ENCODE data around the gene OR2C1.
A peak's percentile ranks its signal among the peaks of the same experiment; 100 is the strongest.

The OR2C1 gene

GRCh38 chr16:3347586-3347985 lies 8.1 kb upstream of the OR2C1 start:
- Histone ChIP-seq H3K36me3 (replicated peaks; ENCODE audit: insufficient read depth, low read length) (no peaks in the 10 kb centered on the region), H3K9ac (ENCODE audit: low read length) (no peak overlapping the region), H3K4me2 (ENCODE audit: low read depth, low read length) (peak overlapping the region; percentile 32; the same call in 1 of the 2 replicates), H3F3A (ENCODE audit: insufficient read depth, low read length) (peaks cover 23% of the 10 kb centered on the region), H3K9me2 (replicated peaks; ENCODE audit: insufficient read depth, low read length) (no peaks in the 10 kb centered on the region), H3K9me3 (replicated peaks; ENCODE audit: insufficient read depth, low read length) (no peaks in the 10 kb centered on the region), H4K20me1 (ENCODE audit: insufficient read depth, low read length) (no peaks in the 10 kb centered on the region), H3K4me3 (ENCODE audit: low read length) (no peak overlapping the region), H3K79me2 (ENCODE audit: low read length) (no peaks in the 10 kb centered on the region), H3K27me3 (replicated peaks; ENCODE audit: insufficient read depth, low read length) (no peaks in the 10 kb centered on the region), H3K4me1 (ENCODE audit: low read length) (peaks cover 23% of the 10 kb centered on the region), H2AFZ (ENCODE audit: low read length) (no peak overlapping the region), H3K27ac (ENCODE audit: low read length) (peak overlapping the region; percentile 98)
- DNase-seq, result no peak
- TF ChIP-seq CTCF (IDR thresholded peaks at IDR 0.05; ENCODE audit: low read length), result no peak
- no peak for TF ChIP-seq EZH2 (optimal IDR thresholded peaks at IDR 0.05; ENCODE audit: low read depth, low read length)
- no peak for TF ChIP-seq EZH2phosphoT487 (IDR thresholded peaks at IDR 0.05; ENCODE audit: low read length)

GRCh38 chr16:3348547-3349167 lies 7.0 kb upstream of the OR2C1 start:
- TF ChIP-seq EZH2phosphoT487 (IDR thresholded peaks at IDR 0.05; ENCODE audit: low read length) (no peak), EZH2 (optimal IDR thresholded peaks at IDR 0.05; ENCODE audit: low read depth, low read length) (no peak), CTCF (IDR thresholded peaks at IDR 0.05; ENCODE audit: low read length) (no peak)
- no peaks in the 10 kb centered on the region for H3K27me3 ChIP-seq (replicated peaks; ENCODE audit: insufficient read depth, low read length)
- peak overlapping the region; percentile 39 for H3K4me3 ChIP-seq (ENCODE audit: low read length)
- peak; percentile 96 for DNase-seq
- peaks cover 23% of the 10 kb centered on the region for H3F3A ChIP-seq (ENCODE audit: insufficient read depth, low read length)
- H4K20me1 ChIP-seq (ENCODE audit: insufficient read depth, low read length), result no peaks in the 10 kb centered on the region
- peak overlapping the region; percentile 88; the same call in 1 of the 2 replicates for H3K4me2 ChIP-seq (ENCODE audit: low read depth, low read length)
- H3K79me2 ChIP-seq (ENCODE audit: low read length), result no peaks in the 10 kb centered on the region
- H3K9me3 ChIP-seq (replicated peaks; ENCODE audit: insufficient read depth, low read length), result no peaks in the 10 kb centered on the region
- peak overlapping the region; percentile 98 for H3K27ac ChIP-seq (ENCODE audit: low read length)
- H3K36me3 ChIP-seq (replicated peaks; ENCODE audit: insufficient read depth, low read length), result no peaks in the 10 kb centered on the region
- H3K4me1 ChIP-seq (ENCODE audit: low read length), result peaks cover 23% of the 10 kb centered on the region
- peak overlapping the region; percentile 64 for H3K9ac ChIP-seq (ENCODE audit: low read length)
- no peaks in the 10 kb centered on the region for H3K9me2 ChIP-seq (replicated peaks; ENCODE audit: insufficient read depth, low read length)
- peak overlapping the region; percentile 94 for H2AFZ ChIP-seq (ENCODE audit: low read length)

- Histone ChIP-seq H3K9ac (ENCODE audit: low read length) (peak overlapping the region; percentile 64), H4K20me1 (ENCODE audit: insufficient read depth, low read length) (no peaks in the 10 kb centered on the region), H3K79me2 (ENCODE audit: low read length) (no peaks in the 10 kb centered on the region), H2AFZ (ENCODE audit: low read length) (peak overlapping the region; percentile 94), H3K9me3 (replicated peaks; ENCODE audit: insufficient read depth, low read length) (no peaks in the 10 kb centered on the region), H3K4me1 (ENCODE audit: low read length) (peaks cover 23% of the 10 kb centered on the region), H3K4me3 (ENCODE audit: low read length) (peak overlapping the region; percentile 39), H3K9me2 (replicated peaks; ENCODE audit: insufficient read depth, low read length) (no peaks in the 10 kb centered on the region), H3K36me3 (replicated peaks; ENCODE audit: insufficient read depth, low read length) (no peaks in the 10 kb centered on the region), H3K4me2 (ENCODE audit: low read depth, low read length) (peak overlapping the region; percentile 88), H3F3A (ENCODE audit: insufficient read depth, low read length) (peaks cover 23% of the 10 kb centered on the region), H3K27me3 (replicated peaks; ENCODE audit: insufficient read depth, low read length) (no peaks in the 10 kb centered on the region), H3K27ac (ENCODE audit: low read length) (peak overlapping the region; percentile 98)
- no peak for DNase-seq
- TF ChIP-seq EZH2 (optimal IDR thresholded peaks at IDR 0.05; ENCODE audit: low read depth, low read length), result no peak
- no peak for TF ChIP-seq EZH2phosphoT487 (IDR thresholded peaks at IDR 0.05; ENCODE audit: low read length)
- no peak for TF ChIP-seq CTCF (IDR thresholded peaks at IDR 0.05; ENCODE audit: low read length)
These were observed 6.5 kb upstream of the OR2C1 start for GRCh38 chr16:3349175-3349574.

All from MM.1S (cell line).